SK-N-SH treated with all-trans-retinoic acid at 6 μM for 48 hours (cell line): ENCODE results near the gene INO80C.

ENCODE experiments used
- ATAC-seq: fragments of 200-7000 bp; cut with Tn5 transposase; 3 replicates; pipeline ENCODE4 v1.9.1; 2020; ENCODE audit warnings: mild to moderate bottlenecking, moderate library complexity
- ARNTL ChIP-seq: fragments of 450-650 bp; formaldehyde crosslinking; IDR thresholded peaks from 2 replicates; pipeline ENCODE4 v1.5.0; 2020; ENCODE audit warnings: low read depth, mild to moderate bottlenecking, moderate library complexity, borderline replicate concordance
- CSDC2 ChIP-seq: fragments of 250-450 bp; sonication (Bioruptor Pico); IDR thresholded peaks from 2 replicates; pipeline ENCODE4 v1.5.0; 2020; ENCODE audit warnings: mild to moderate bottlenecking, moderate library complexity
- ESRRG ChIP-seq: fragments of 250-450 bp; sonication (Bioruptor Pico); IDR thresholded peaks from 2 replicates; pipeline ENCODE4 v1.6.1; 2021; ENCODE audit warnings: mild to moderate bottlenecking
- GLIS3 ChIP-seq: fragments of 250-450 bp; sonication (Bioruptor Pico); IDR thresholded peaks from 2 replicates; pipeline ENCODE4 v1.5.0; 2020; ENCODE audit warnings: mild to moderate bottlenecking, moderate library complexity
- ISL1 ChIP-seq: fragments of 250-450 bp; sonication (Bioruptor Pico); IDR thresholded peaks from 2 replicates; pipeline ENCODE4 v2.1.2; 2022; ENCODE audit warnings: mild to moderate bottlenecking, moderate library complexity
- OSR1 ChIP-seq: fragments of 250-450 bp; sonication (Bioruptor Pico); IDR thresholded peaks from 2 replicates; pipeline ENCODE4 v1.8.0; 2022; ENCODE audit warnings: moderate library complexity, mild to moderate bottlenecking, inconsistent platforms
- PPARA ChIP-seq: fragments of 250-450 bp; sonication (Bioruptor Pico); IDR thresholded peaks from 2 replicates; pipeline ENCODE4 v1.5.0; 2020; ENCODE audit warnings: mild to moderate bottlenecking, borderline replicate concordance
- RARB ChIP-seq: fragments of 250-450 bp; sonication (Bioruptor Pico); IDR thresholded peaks from 2 replicates; pipeline ENCODE4 v1.8.0; 2021; ENCODE audit warnings: mild to moderate bottlenecking, moderate library complexity
- SNAI2 ChIP-seq: fragments of 250-450 bp; sonication (Bioruptor Pico); IDR thresholded peaks from 2 replicates; pipeline ENCODE4 v1.5.0; 2020; ENCODE audit warnings: mild to moderate bottlenecking, moderate library complexity
- TCF4 ChIP-seq: fragments of 250-450 bp; sonication (Bioruptor Pico); IDR thresholded peaks from 2 replicates; pipeline ENCODE4 v1.8.0; 2021; ENCODE audit warnings: mild to moderate bottlenecking, moderate library complexity, borderline replicate concordance
- TOX ChIP-seq: fragments of 250-450 bp; sonication (Bioruptor Pico); IDR thresholded peaks from 2 replicates; pipeline ENCODE4 v1.8.0; 2021; ENCODE audit warnings: mild to moderate bottlenecking, moderate library complexity, borderline replicate concordance
- ZC3H10 ChIP-seq: fragments of 250-450 bp; sonication (Bioruptor Pico); IDR thresholded peaks from 2 replicates; pipeline ENCODE4 v1.5.1; 2021; ENCODE audit warnings: mild to moderate bottlenecking, moderate library complexity
- ZFP3 ChIP-seq: fragments of 250-450 bp; sonication (Bioruptor Pico); IDR thresholded peaks from 2 replicates; pipeline ENCODE4 v1.5.0; 2020; ENCODE audit warnings: mild to moderate bottlenecking, moderate library complexity
- ZFP30 ChIP-seq: fragments of 450-650 bp; formaldehyde crosslinking; IDR thresholded peaks from 2 replicates; pipeline ENCODE4 v1.5.0; 2022; ENCODE audit warnings: mild to moderate bottlenecking, moderate library complexity
- ZNF565 ChIP-seq: fragments of 450-650 bp; formaldehyde crosslinking; conservative IDR thresholded peaks from 2 replicates; pipeline ENCODE4 v1.5.0; 2020; ENCODE audit warnings: low read depth, mild to moderate bottlenecking, moderate library complexity
- ZNF70 ChIP-seq: fragments of 450-650 bp; formaldehyde crosslinking; IDR thresholded peaks from 2 replicates; pipeline ENCODE4 v1.5.0; 2020; ENCODE audit warnings: mild to moderate bottlenecking, moderate library complexity
- ZNF8 ChIP-seq: fragments of 450-650 bp; formaldehyde crosslinking; IDR thresholded peaks from 2 replicates; pipeline ENCODE4 v1.5.0; 2020; ENCODE audit warnings: mild to moderate bottlenecking, moderate library complexity
- TF ChIP-seq, protein P1 (sequence below): fragments of 250-450 bp; sonication (Bioruptor Pico); IDR thresholded peaks from 2 replicates; pipeline ENCODE4 v1.5.1; 2021; ENCODE audit warnings: mild to moderate bottlenecking, moderate library complexity
- TF ChIP-seq, protein P2 (sequence below): fragments of 250-450 bp; sonication (Bioruptor Pico); IDR thresholded peaks from 2 replicates; pipeline ENCODE4 v1.8.0; 2020; ENCODE audit warnings: mild to moderate bottlenecking, moderate library complexity, borderline replicate concordance
- TF ChIP-seq, protein P3 (sequence below): fragments of 250-450 bp; sonication (Bioruptor Pico); IDR thresholded peaks from 2 replicates; pipeline ENCODE4 v1.5.0; 2020; ENCODE audit warnings: mild to moderate bottlenecking, moderate library complexity

The INO80C gene

DNA sequence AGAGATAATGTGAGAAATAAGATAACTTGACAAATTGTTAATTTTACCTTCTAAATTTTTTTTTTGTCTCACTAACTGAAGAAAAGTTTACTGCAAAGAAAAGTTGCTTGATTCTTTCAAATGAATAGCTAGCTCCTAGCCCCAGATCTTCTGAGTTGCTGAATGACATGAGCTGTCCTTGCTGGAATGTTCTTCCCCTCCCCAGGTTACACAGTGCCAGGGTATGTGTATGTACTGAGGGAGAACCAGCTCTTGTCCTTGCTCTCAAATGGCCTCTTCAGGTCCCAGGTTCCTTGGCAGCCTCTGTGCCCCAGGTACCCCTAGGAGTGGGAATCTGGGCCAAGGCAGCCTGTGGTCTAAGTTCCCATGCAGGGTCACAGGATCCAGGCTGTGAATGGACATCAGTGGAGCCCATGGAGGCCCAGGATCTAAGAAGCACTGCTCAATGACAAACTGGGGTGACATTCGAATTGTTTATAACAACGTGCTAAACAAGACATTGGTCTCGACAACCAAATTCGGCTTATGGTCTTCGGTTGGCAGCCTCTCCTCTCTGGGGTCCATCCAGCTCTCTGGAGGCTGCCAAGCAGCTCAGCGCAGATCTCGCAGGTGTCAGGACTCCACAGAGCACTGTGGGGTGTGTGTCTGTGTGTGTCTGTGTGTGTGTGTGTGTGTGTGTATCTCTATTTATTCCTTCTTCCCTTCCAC is 17.1 kb upstream of the INO80C start:
- no peak for TF ChIP-seq ZFP3 (CRISPR knock-in tag)
- TF ChIP-seq, protein P1, sequence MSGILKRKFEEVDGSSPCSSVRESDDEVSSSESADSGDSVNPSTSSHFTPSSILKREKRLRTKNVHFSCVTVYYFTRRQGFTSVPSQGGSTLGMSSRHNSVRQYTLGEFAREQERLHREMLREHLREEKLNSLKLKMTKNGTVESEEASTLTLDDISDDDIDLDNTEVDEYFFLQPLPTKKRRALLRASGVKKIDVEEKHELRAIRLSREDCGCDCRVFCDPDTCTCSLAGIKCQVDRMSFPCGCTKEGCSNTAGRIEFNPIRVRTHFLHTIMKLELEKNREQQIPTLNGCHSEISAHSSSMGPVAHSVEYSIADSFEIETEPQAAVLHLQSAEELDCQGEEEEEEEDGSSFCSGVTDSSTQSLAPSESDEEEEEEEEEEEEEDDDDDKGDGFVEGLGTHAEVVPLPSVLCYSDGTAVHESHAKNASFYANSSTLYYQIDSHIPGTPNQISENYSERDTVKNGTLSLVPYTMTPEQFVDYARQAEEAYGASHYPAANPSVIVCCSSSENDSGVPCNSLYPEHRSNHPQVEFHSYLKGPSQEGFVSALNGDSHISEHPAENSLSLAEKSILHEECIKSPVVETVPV (CRISPR knock-in tag), result no peak
- TF ChIP-seq ZFP30 (CRISPR knock-in tag), result no peak
- no peak for TF ChIP-seq ARNTL (CRISPR knock-in tag)
- no peak for TF ChIP-seq OSR1 (CRISPR knock-in tag)
- TF ChIP-seq PPARA (CRISPR knock-in tag), result no peak
- TF ChIP-seq, protein P2, sequence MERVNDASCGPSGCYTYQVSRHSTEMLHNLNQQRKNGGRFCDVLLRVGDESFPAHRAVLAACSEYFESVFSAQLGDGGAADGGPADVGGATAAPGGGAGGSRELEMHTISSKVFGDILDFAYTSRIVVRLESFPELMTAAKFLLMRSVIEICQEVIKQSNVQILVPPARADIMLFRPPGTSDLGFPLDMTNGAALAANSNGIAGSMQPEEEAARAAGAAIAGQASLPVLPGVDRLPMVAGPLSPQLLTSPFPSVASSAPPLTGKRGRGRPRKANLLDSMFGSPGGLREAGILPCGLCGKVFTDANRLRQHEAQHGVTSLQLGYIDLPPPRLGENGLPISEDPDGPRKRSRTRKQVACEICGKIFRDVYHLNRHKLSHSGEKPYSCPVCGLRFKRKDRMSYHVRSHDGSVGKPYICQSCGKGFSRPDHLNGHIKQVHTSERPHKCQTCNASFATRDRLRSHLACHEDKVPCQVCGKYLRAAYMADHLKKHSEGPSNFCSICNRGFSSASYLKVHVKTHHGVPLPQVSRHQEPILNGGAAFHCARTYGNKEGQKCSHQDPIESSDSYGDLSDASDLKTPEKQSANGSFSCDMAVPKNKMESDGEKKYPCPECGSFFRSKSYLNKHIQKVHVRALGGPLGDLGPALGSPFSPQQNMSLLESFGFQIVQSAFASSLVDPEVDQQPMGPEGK, result no peak
- TF ChIP-seq, protein P3, sequence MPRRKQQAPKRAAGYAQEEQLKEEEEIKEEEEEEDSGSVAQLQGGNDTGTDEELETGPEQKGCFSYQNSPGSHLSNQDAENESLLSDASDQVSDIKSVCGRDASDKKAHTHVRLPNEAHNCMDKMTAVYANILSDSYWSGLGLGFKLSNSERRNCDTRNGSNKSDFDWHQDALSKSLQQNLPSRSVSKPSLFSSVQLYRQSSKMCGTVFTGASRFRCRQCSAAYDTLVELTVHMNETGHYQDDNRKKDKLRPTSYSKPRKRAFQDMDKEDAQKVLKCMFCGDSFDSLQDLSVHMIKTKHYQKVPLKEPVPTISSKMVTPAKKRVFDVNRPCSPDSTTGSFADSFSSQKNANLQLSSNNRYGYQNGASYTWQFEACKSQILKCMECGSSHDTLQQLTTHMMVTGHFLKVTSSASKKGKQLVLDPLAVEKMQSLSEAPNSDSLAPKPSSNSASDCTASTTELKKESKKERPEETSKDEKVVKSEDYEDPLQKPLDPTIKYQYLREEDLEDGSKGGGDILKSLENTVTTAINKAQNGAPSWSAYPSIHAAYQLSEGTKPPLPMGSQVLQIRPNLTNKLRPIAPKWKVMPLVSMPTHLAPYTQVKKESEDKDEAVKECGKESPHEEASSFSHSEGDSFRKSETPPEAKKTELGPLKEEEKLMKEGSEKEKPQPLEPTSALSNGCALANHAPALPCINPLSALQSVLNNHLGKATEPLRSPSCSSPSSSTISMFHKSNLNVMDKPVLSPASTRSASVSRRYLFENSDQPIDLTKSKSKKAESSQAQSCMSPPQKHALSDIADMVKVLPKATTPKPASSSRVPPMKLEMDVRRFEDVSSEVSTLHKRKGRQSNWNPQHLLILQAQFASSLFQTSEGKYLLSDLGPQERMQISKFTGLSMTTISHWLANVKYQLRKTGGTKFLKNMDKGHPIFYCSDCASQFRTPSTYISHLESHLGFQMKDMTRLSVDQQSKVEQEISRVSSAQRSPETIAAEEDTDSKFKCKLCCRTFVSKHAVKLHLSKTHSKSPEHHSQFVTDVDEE (CRISPR knock-in tag), result no peak
- TF ChIP-seq TOX (CRISPR knock-in tag), result no peak
- no peak for TF ChIP-seq SNAI2
- no peak for TF ChIP-seq ZNF70 (CRISPR knock-in tag)
- no peak for TF ChIP-seq ESRRG (CRISPR knock-in tag)
- TF ChIP-seq GLIS3, result no peak
- no peak for TF ChIP-seq ZNF8 (CRISPR knock-in tag)
- TF ChIP-seq RARB (CRISPR knock-in tag), result no peak
- no peak for TF ChIP-seq CSDC2 (CRISPR knock-in tag)
- no peak for TF ChIP-seq ZNF565 (CRISPR knock-in tag)
- no peak for TF ChIP-seq ZC3H10 (CRISPR knock-in tag)
- no peak for ATAC-seq

DNA sequence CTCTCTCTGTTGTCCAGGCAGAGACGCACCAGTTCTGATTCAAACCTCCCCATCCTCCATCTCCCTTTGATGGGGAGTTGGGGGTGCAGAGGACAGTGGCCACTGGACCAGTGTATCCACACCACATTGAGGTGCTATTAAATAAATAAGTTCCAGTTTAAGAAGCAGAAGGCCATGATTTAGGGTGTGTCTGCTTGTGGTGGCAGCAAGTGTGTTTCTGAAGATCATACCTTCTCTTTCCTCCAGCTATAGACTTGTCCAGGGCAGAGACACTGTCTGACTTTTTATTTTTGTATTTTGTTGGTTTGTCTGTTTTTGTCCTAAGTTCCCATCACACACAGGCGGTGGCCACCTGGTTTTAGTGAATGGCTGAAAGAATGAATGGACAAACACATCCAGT is 16.5 kb upstream of the INO80C start:
- TF ChIP-seq, protein P1 (CRISPR knock-in tag), result no peak
- TF ChIP-seq SNAI2 (no peak), ZNF70 (CRISPR knock-in tag) (no peak), ARNTL (CRISPR knock-in tag) (no peak), ESRRG (CRISPR knock-in tag) (no peak), TCF4 (CRISPR knock-in tag) (no peak)
- ATAC-seq, result no peak

DNA sequence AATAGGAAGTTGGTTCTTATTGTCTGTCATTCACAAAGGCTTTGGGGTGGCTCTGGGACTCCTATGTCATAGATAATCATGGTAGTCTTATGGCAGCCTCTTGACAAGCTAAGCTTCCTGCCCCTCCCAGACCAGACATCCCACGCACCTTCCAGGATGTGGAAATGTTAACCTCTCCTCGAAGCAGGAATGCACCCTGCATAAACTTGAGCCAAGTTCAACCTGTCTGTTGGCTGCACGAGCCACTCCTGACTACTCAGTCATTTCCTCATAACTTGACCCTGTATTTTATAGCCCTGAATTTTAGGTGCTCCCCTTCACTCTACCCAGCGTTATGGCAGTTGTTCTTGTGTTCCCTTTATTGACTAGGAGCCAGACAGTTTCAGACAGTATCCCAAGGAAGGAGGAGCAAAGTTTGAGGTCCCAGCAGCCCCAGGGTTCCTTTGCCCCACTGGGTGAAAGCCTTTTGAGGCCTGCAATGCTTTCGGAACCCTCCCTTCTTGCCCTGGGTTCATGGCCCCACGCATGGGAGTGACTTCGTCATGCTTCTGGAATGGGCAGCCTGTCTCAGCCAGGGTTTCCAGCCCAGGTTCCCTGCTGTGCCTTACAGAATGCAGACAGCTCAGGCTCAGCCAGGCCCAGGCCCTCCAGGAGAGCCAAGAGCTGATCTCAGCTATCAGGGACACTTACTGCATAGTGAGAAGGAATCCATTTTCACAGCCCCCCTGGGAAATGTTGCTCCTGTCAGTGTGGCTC is 15.6 kb upstream of the INO80C start:
- no peak; the same call in 2 of the 3 replicates for ATAC-seq
- TF ChIP-seq ZNF565 (CRISPR knock-in tag) (no peak), ISL1 (CRISPR knock-in tag) (no peak), CSDC2 (CRISPR knock-in tag) (no peak), ARNTL (CRISPR knock-in tag) (no peak), TOX (CRISPR knock-in tag) (no peak), ZC3H10 (CRISPR knock-in tag) (no peak), ZNF8 (CRISPR knock-in tag) (no peak), OSR1 (CRISPR knock-in tag) (no peak), GLIS3 (no peak), RARB (CRISPR knock-in tag) (no peak), ZFP30 (CRISPR knock-in tag) (no peak), PPARA (CRISPR knock-in tag) (no peak), ZFP3 (CRISPR knock-in tag) (no peak)
- TF ChIP-seq, protein P3 (CRISPR knock-in tag), result no peak
- TF ChIP-seq, protein P2, result no peak
